Activated CD8-positive, alpha-beta T cell treated with anti-CD3 and anti-CD28 coated beads for 36 hours (primary cell): ENCODE data around the gene MCRIP2. TPM values are rescaled to one million over a fixed set of nuclear protein-coding genes. Genes with fewer than 3 reads are reported as not detected.

Source experiments
- ATAC-seq: fragments of 200-7000 bp; cut with Tn5 transposase; one replicate; pipeline ENCODE4 v1.10.0; 2021; ENCODE audit warnings: mild to moderate bottlenecking, moderate library complexity
- CTCF ChIA-PET: fragments of 350-600 bp; sonication (Branson Sonifier 250); formaldehyde crosslinking; loops from one replicate; lab custom pipeline; 2021; ENCODE audit warnings: antibody characterized with exemption; lab: Charles Lee
- POLR2A ChIA-PET: fragments of 350-600 bp; sonication (Branson Sonifier 250); formaldehyde crosslinking; loops from one replicate; lab custom pipeline; 2021; ENCODE audit warnings: antibody characterized with exemption; lab: Charles Lee
- DNase-seq: peaks from one replicate; pipeline ENCODE4 v3.0.0-alpha.2; 2020
- H3K27ac Mint-ChIP-seq: one replicate; pipeline ENCODE4 v1.8.0; 2021; ENCODE audit warnings: mild to moderate bottlenecking, mixed read lengths
- H3K27me3 Mint-ChIP-seq: one replicate; pipeline ENCODE4 v1.8.0; 2021; ENCODE audit warnings: mixed read lengths
- H3K36me3 Mint-ChIP-seq: one replicate; pipeline ENCODE4 v1.8.0; 2021; ENCODE audit warnings: low read depth, mixed read lengths
- H3K4me1 Mint-ChIP-seq: one replicate; pipeline ENCODE4 v1.8.0; 2021; ENCODE audit warnings: low read depth, mixed read lengths
- H3K4me3 Mint-ChIP-seq: one replicate; pipeline ENCODE4 v1.8.0; 2021; ENCODE audit warnings: mild to moderate bottlenecking, moderate library complexity, mixed read lengths
- H3K9me3 Mint-ChIP-seq: one replicate; pipeline ENCODE4 v1.8.0; 2021; ENCODE audit warnings: mixed read lengths
- CTCF ChIP-seq: fragments of 200-600 bp; IDR thresholded peaks from one replicate; pipeline ENCODE4 v1.8.0; 2022; ENCODE audit warnings: antibody characterized with exemption, mild to moderate bottlenecking
- intact Hi-C: fragments of 100-400 bp; cut with micrococcal nuclease; formaldehyde crosslinking; loops from one replicate; pipeline ENCODE4 v1.10.0; 2022
- total RNA-seq, 2 experiments: library from RNA; stranded (reverse); gene quantifications; one replicate each; pipeline ENCODE4 v1.2.3, GENCODE V29; 2021

The MCRIP2 gene
- total RNA-seq, 2 experiments from 2014 or later, result 60.7 to 62.7 TPM

GRCh38 chr16:682493-683395 lies 41.1 kb downstream of the MCRIP2 start:
- intact Hi-C loops, result no loop called here
- CTCF ChIA-PET, result interaction anchor here (1.5 to 1.7 kb wide), 2 partner anchors 29 to 35 kb away, joined by 6 to 7 read pairs; no protein-coding TSS in a partner anchor
- no peaks in the 10 kb centered on the region for H3K9me3 Mint-ChIP-seq
- POLR2A ChIA-PET, result interaction anchor here (0.6 to 1.7 kb wide), 5 partner anchors 13 to 45 kb away, joined by 4 to 8 read pairs (median 4); partner anchors contain the start of gene RHOT2
- DNase-seq (no peak), ATAC-seq (no peak)
- TF ChIP-seq CTCF, result no peak
- peaks cover 26% of the 10 kb centered on the region for H3K36me3 Mint-ChIP-seq
- peaks cover 47% of the 10 kb centered on the region for H3K4me1 Mint-ChIP-seq
- H3K27me3 Mint-ChIP-seq, result no peaks in the 10 kb centered on the region
- H3K4me3 Mint-ChIP-seq, result peak overlapping the region; percentile 83
- peak overlapping the region; percentile 68 for H3K27ac Mint-ChIP-seq

- H3K27me3 Mint-ChIP-seq, result no peaks in the 10 kb centered on the region
- POLR2A ChIA-PET, result interaction anchor here (0.6 to 1.7 kb wide), 7 partner anchors 9 to 158 kb away, joined by 3 to 8 read pairs (median 3); partner anchors contain the start of genes METTL26 and WDR90
- intact Hi-C loops, result no loop called here
- no peaks in the 10 kb centered on the region for H3K9me3 Mint-ChIP-seq
- peak overlapping the region; percentile 83 for H3K4me3 Mint-ChIP-seq
- ATAC-seq (no peak), DNase-seq (no peak)
- TF ChIP-seq CTCF, result no peak
- peaks cover 26% of the 10 kb centered on the region for H3K36me3 Mint-ChIP-seq
- peaks cover 48% of the 10 kb centered on the region for H3K4me1 Mint-ChIP-seq
- H3K27ac Mint-ChIP-seq, result peak overlapping the region; percentile 68
- CTCF ChIA-PET, result interaction anchor here (1.0 kb wide), 1 partner anchor 32 kb away, joined by 3 read pairs; no protein-coding TSS in a partner anchor
Measured at GRCh38 chr16:683396-684070, 41.9 kb downstream of the MCRIP2 start.

GRCh38 chr16:684071-684794 lies 42.6 kb downstream of the MCRIP2 start, which contains the start of gene JMJD8:
Gene JMJD8, minus strand, starts transcription at chr16:684334. Its CDS starts 15 bp downstream, at chr16:684319.
- DNase-seq, result peak; percentile 98
- no peaks in the 10 kb centered on the region for H3K27me3 Mint-ChIP-seq
- H3K36me3 Mint-ChIP-seq, result peaks cover 26% of the 10 kb centered on the region
- ChIA-PET CTCF (interaction anchor here (1.0 kb wide), 1 partner anchor 32 kb away, joined by 3 read pairs; no protein-coding TSS in a partner anchor), POLR2A (interaction anchor here (0.6 to 1.7 kb wide), 10 partner anchors 9 to 158 kb away, joined by 3 to 8 read pairs (median 3); partner anchors contain the start of genes METTL26, RHBDL1 and WDR90)
- ATAC-seq, result peak; percentile 73
- peaks cover 52% of the 10 kb centered on the region for H3K4me1 Mint-ChIP-seq
- peak within 1 kb of the TSS; percentile 83 for H3K4me3 Mint-ChIP-seq
- no peak for TF ChIP-seq CTCF
- H3K27ac Mint-ChIP-seq, result peak within 1 kb of the TSS; percentile 68
- H3K9me3 Mint-ChIP-seq, result no peaks in the 10 kb centered on the region
- intact Hi-C loops, result no loop called here

GRCh38 chr16:684961-685696 lies 43.5 kb downstream of the MCRIP2 start:
- CTCF ChIA-PET, result interaction anchor here (1.2 kb wide), 1 partner anchor 10 kb away, joined by 3 read pairs; no protein-coding TSS in a partner anchor
- Mint-ChIP-seq H3K27me3 (no peaks in the 10 kb centered on the region), H3K4me1 (peaks cover 55% of the 10 kb centered on the region), H3K9me3 (no peaks in the 10 kb centered on the region), H3K4me3 (no peak overlapping the region), H3K36me3 (peaks cover 26% of the 10 kb centered on the region), H3K27ac (no peak overlapping the region)
- no peak for TF ChIP-seq CTCF
- intact Hi-C loops, result no loop called here
- POLR2A ChIA-PET, result interaction anchor here (0.8 to 1.3 kb wide), 5 partner anchors 8 to 51 kb away, joined by 3 to 5 read pairs (median 4); partner anchors contain the start of gene METTL26
- DNase-seq (no peak), ATAC-seq (no peak)
